GM12878 (cell line): ENCODE measurements around the gene OR6B3. TPM values are rescaled to one million over a fixed set of nuclear protein-coding genes. Genes with fewer than 3 reads are reported as not detected.

Experiments used
- ATAC-seq: fragments of 200-7000 bp; cut with Tn5 transposase; 3 replicates; pipeline ENCODE4 v1.9.1; 2020; ENCODE audit warnings: mild to moderate bottlenecking, moderate library complexity
- BruUV-seq: library from RNA; stranded (reverse); fragments of 400-500 nt; replicated peaks from 2 replicates; lab custom pipeline; 2021; lab: Mats Ljungman, UMichigan
- CTCF ChIA-PET: fragments of 300-600 bp; sonication (Branson Sonifier 250); formaldehyde crosslinking; extraction: SDS; loops from one replicate; lab custom pipeline; 2021; ENCODE audit warnings: inconsistent platforms; lab: Yijun Ruan, JAX
- POLR2A ChIA-PET: fragments of 350-600 bp; formaldehyde crosslinking; extraction: SDS; loops from one replicate; lab custom pipeline; 2021; ENCODE audit warnings: inconsistent platforms; lab: Charles Lee
- RAD21 ChIA-PET: fragments of 300-600 bp; sonication (Branson Sonifier 250); formaldehyde crosslinking; loops from one replicate; lab custom pipeline; 2023; ENCODE audit warnings: antibody characterized with exemption; ENCODE audit not compliant: unreplicated experiment; lab: Charles Lee
- SMC1A ChIA-PET: fragments of 300-600 bp; sonication (Branson Sonifier 250); formaldehyde crosslinking; loops from one replicate; lab custom pipeline; 2023; ENCODE audit not compliant: unreplicated experiment, uncharacterized antibody; lab: Charles Lee
- DNase-seq: peaks from one replicate; pipeline ENCODE4 v3.0.0-alpha.2; 2011; ENCODE audit warnings: low read depth, low spot score
- FAIRE-seq: peaks from 3 replicates; lab custom pipeline; 2011; peaks lifted over from hg19 to GRCh38; lab: Jason Lieb, UNC
- H2AFZ ChIP-seq: 2 replicates; pipeline ENCODE4 v1.6.0; 2011; ENCODE audit warnings: low read depth, low read length, control low read depth; ENCODE audit not compliant: control insufficient read depth
- H3K27ac ChIP-seq: 2 replicates; pipeline ENCODE4 v1.5.1; 2011; ENCODE audit warnings: control low read depth; ENCODE audit not compliant: control insufficient read depth, insufficient read depth
- H3K27me3 ChIP-seq, 2 experiments: replicated peaks in 1 of 2; 2 replicates each; pipeline versions ENCODE4 v1.6.0 to v1.6.1; 2011; ENCODE audit warnings: low read length in 1 of 2; ENCODE audit not compliant: control insufficient read depth in 2 of 2, insufficient read depth in 2 of 2
- H3K36me3 ChIP-seq, 2 experiments: 2 replicates each; pipeline ENCODE4 v1.5.1; 2011; ENCODE audit warnings: low read length in 1 of 2; ENCODE audit not compliant: control insufficient read depth in 2 of 2, insufficient read depth in 2 of 2
- H3K4me1 ChIP-seq: 2 replicates; pipeline ENCODE4 v1.6.1; 2011; ENCODE audit warnings: mild to moderate bottlenecking, low read length, moderate library complexity, mixed read lengths; ENCODE audit not compliant: control insufficient read depth, insufficient read depth
- H3K4me2 ChIP-seq: 2 replicates; pipeline ENCODE4 v1.6.0; 2011; ENCODE audit warnings: control low read depth; ENCODE audit not compliant: control insufficient read depth, insufficient read depth
- H3K4me3 ChIP-seq: fragments of 200-600 bp; sonication (generic); 2 replicates; pipeline ENCODE4 v1.5.1; 2016
- H3K79me2 ChIP-seq: 2 replicates; pipeline ENCODE4 v1.6.0; 2011; ENCODE audit warnings: low read length; ENCODE audit not compliant: control insufficient read depth, insufficient read depth
- H3K9ac ChIP-seq: 2 replicates; pipeline ENCODE4 v1.8.0; 2011; ENCODE audit warnings: low read length, control low read depth, mixed read lengths; ENCODE audit not compliant: control insufficient read depth, insufficient read depth
- H3K9me3 ChIP-seq: replicated peaks from 3 replicates; pipeline ENCODE4 v1.5.1; 2011; ENCODE audit warnings: mild to moderate bottlenecking, low read length; ENCODE audit not compliant: control insufficient read depth, insufficient read depth
- H4K20me1 ChIP-seq: 2 replicates; pipeline ENCODE4 v1.6.0; 2011; ENCODE audit not compliant: control insufficient read depth, insufficient read depth
- EED ChIP-seq: sonication (generic); IDR thresholded peaks from 2 replicates; pipeline ENCODE4 v1.6.1; 2016; ENCODE audit warnings: antibody characterized with exemption, low read depth
- ETV6 ChIP-seq, 2 experiments: fragments of 450-650 bp in 1 of 2; IDR thresholded peaks in 1 of 2; conservative IDR thresholded peaks in 1 of 2; 2 replicates each; pipeline ENCODE4 v1.6.1; 2014; ENCODE audit warnings: antibody characterized with exemption in 1 of 2, borderline replicate concordance in 1 of 2, low read depth in 1 of 2, mild to moderate bottlenecking in 1 of 2, moderate library complexity in 1 of 2
- SUZ12 ChIP-seq: fragments of 200-600 bp; sonication (generic); IDR thresholded peaks from one replicate; pipeline ENCODE4 v1.6.1; 2018; ENCODE audit warnings: antibody characterized with exemption, mild to moderate bottlenecking; ENCODE audit not compliant: unreplicated experiment
- WGBS: methylation state at CpG from one replicate; pipeline ENCODE4 v1.1.6; 2016; ENCODE audit warnings: low lambda C conversion rate; ENCODE audit not compliant: insufficient replicate concordance, insufficient coverage; ENCODE audit errors: missing lambda C conversion rate; 5-methylcytosine and 5-hydroxymethylcytosine counted together
- in situ Hi-C: fragments of 300-500 bp; cut with MboI; formaldehyde crosslinking; loops from 9 replicates; pipeline ENCODE4 v1.14.3; 2018; ENCODE audit warnings: mixed read lengths
- intact Hi-C: fragments of 100-400 bp; cut with micrococcal nuclease; formaldehyde crosslinking; loops from one replicate; pipeline ENCODE4 v1.14.2; 2022; ENCODE audit not compliant: unreplicated experiment
- polyA plus RNA-seq, 11 experiments: library from polyadenylated mRNA; depleted of rRNA in 4 of 11; unstranded in 6 of 11; stranded (reverse) in 5 of 11; fragments of >200 nt; fragmentation: Nextera tagmentation in 4 of 11; fragmentation: Illumina TruSeq in 1 of 11; extraction: Ambion mirVana in 4 of 11; extraction: Trizol in 1 of 11; gene quantifications; 1 replicate in 1 of 11; 2 replicates in 10 of 11; pipeline versions ENCODE4 v1.2.1 to v1.2.3, GENCODE V29; 2011 to 2016; ENCODE audit warnings: inconsistent platforms in 2 of 11, missing spikeins in 2 of 11, low read depth in 1 of 11
- total RNA-seq, 4 experiments: library from RNA; depleted of rRNA in 3 of 4; stranded (reverse); fragments of >200 nt in 3 of 4; fragmentation: Illumina TruSeq in 1 of 4; extraction: Trizol in 1 of 4; gene quantifications; 2 replicates each; pipeline versions ENCODE4 v1.2.1 to v1.2.3, GENCODE V29; 2013 to 2021
- TF ChIP-seq, protein P1 (sequence below): fragments of 450-650 bp; IDR thresholded peaks from 2 replicates; pipeline ENCODE4 v1.6.1; 2017; ENCODE audit warnings: antibody characterized with exemption, mild to moderate bottlenecking, moderate library complexity

Gene OR6B3
- total and polyA plus RNA-seq, 10 of the 15 experiments (the other 5 are each of a cell fraction or from before 2014, with no cell fraction given): not detected

DNA sequence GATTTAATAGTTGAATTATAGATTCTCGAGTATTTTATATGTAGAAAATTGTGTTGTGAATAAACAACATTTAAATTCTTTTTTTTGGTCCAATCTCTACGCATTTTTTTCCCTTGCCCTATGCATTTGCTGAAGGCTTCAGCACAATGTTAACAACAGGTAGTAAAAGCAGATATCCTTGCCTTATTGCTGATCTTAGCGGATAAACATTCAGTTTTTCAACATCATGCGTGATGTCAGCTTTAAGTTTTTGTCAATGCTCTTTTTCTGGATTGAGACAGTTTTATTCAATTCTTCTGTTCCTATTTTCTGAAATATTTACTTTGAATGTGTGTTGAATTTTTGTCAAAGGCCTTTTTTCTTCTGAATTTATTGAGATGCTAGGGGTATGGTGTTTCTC is 11.6 kb upstream of the OR6B3 start:
- POLR2A ChIA-PET: no interaction called here
- WGBS: 63% methylated on average over 4 of the region's 4 CpGs
- Histone ChIP-seq H4K20me1 (no peaks in the 10 kb centered on the region), H3K4me1 (no peaks in the 10 kb centered on the region), H3K27ac (no peak overlapping the region), H3K9ac (no peak overlapping the region), H3K79me2 (no peaks in the 10 kb centered on the region), H2AFZ (no peak overlapping the region), H3K4me2 (no peak overlapping the region), H3K27me3 (peaks cover 0 to 4% of the 10 kb centered on the region in 2 experiments; a peak in 1 of 4 replicates), H3K4me3 (no peak overlapping the region), H3K36me3 (no peaks in the 10 kb centered on the region), H3K9me3 (no peaks in the 10 kb centered on the region)
- TF ChIP-seq, protein P1, sequence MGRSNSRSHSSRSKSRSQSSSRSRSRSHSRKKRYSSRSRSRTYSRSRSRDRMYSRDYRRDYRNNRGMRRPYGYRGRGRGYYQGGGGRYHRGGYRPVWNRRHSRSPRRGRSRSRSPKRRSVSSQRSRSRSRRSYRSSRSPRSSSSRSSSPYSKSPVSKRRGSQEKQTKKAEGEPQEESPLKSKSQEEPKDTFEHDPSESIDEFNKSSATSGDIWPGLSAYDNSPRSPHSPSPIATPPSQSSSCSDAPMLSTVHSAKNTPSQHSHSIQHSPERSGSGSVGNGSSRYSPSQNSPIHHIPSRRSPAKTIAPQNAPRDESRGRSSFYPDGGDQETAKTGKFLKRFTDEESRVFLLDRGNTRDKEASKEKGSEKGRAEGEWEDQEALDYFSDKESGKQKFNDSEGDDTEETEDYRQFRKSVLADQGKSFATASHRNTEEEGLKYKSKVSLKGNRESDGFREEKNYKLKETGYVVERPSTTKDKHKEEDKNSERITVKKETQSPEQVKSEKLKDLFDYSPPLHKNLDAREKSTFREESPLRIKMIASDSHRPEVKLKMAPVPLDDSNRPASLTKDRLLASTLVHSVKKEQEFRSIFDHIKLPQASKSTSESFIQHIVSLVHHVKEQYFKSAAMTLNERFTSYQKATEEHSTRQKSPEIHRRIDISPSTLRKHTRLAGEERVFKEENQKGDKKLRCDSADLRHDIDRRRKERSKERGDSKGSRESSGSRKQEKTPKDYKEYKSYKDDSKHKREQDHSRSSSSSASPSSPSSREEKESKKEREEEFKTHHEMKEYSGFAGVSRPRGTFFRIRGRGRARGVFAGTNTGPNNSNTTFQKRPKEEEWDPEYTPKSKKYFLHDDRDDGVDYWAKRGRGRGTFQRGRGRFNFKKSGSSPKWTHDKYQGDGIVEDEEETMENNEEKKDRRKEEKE: no peak
- TF ChIP-seq SUZ12: no peak
- TF ChIP-seq EED: no peak
- no peak for TF ChIP-seq ETV6 (conservative IDR thresholded peaks at IDR 0.05 in 1 of 2, IDR thresholded peaks at IDR 0.05 in 1 of 2; ENCODE audit: borderline replicate concordance in 1 of 2, low read depth in 1 of 2)
- RAD21 ChIA-PET: no interaction called here
- BruUV-seq: no TSS peak
- ATAC-seq: no peak
- in situ Hi-C loops: loop anchor here (10.0 kb wide), 1 partner anchor 380 kb away; no protein-coding TSS in a partner anchor
- no peak for FAIRE-seq
- intact Hi-C loops: loop anchor here (5.0 kb wide), 1 partner anchor 372 kb away; the partner anchor contains the start of gene GPC1
- CTCF ChIA-PET: no interaction called here
- no peak for DNase-seq
- SMC1A ChIA-PET: no interaction called here
